ENCODE measurements around the gene TRIM59.

Gene TRIM59

DNA sequence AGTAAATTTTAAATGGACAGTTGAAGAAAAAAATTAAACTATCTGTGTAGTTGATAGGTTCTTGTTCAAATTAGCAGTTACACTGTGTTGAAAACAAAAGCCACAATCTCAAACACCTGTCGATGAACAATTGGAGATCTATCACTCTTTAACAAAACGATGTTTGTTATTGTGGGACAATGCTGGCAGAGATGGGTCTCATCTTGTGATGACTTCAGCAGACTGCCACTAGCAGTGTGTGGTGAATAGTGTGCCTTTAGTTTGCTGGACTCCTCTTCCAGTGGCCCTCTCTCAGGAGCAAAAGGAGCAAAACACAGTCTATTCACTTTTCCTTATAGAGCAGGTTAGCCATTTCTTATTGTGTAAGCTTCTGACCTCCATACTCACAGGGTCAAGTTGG is 14.7 kb upstream of the TRIM59 start:
- Histone ChIP-seq H3K36me3 (replicated peaks; ENCODE audit: low read depth, low read length) (no peaks in the 10 kb centered on the region), H3K4me1 (ENCODE audit: low read length) (no peaks in the 10 kb centered on the region)
- TF ChIP-seq, protein P1, sequence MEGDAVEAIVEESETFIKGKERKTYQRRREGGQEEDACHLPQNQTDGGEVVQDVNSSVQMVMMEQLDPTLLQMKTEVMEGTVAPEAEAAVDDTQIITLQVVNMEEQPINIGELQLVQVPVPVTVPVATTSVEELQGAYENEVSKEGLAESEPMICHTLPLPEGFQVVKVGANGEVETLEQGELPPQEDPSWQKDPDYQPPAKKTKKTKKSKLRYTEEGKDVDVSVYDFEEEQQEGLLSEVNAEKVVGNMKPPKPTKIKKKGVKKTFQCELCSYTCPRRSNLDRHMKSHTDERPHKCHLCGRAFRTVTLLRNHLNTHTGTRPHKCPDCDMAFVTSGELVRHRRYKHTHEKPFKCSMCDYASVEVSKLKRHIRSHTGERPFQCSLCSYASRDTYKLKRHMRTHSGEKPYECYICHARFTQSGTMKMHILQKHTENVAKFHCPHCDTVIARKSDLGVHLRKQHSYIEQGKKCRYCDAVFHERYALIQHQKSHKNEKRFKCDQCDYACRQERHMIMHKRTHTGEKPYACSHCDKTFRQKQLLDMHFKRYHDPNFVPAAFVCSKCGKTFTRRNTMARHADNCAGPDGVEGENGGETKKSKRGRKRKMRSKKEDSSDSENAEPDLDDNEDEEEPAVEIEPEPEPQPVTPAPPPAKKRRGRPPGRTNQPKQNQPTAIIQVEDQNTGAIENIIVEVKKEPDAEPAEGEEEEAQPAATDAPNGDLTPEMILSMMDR (IDR thresholded peaks at IDR 0.05; ENCODE audit: low read depth, low read length): no peak
- TF ChIP-seq EZH2phosphoT487 (IDR thresholded peaks at IDR 0.05; ENCODE audit: low read depth): no peak

DNA sequence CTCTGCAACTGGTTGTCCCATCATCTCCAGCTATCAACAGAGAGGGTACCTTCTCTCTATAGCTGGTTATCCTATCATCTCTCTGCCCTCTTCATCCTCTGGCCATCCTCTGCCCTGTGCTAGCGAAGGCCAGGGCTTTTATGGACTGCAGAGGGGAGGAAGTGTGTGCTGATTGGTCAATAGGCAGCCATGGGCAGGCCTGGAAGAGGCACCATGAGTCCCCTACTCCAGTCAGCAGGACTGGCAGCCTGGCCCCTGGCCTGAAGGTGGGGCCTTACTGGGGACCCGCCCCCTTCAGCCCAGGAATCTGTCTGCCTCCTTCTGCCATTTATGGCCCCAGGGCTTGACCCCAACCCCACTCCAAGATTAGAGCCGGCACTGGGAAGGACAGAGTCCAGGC is 10.4 kb upstream of the TRIM59 start:
- Histone ChIP-seq H3K4me1 (ENCODE audit: low read length) (no peaks in the 10 kb centered on the region), H3K9ac (ENCODE audit: low read length) (no peak overlapping the region), H3K79me2 (ENCODE audit: low read length) (no peaks in the 10 kb centered on the region), H2AFZ (ENCODE audit: low read depth, low read length) (no peak overlapping the region), H3K27me3 (ENCODE audit: low read depth, low read length) (no peaks in the 10 kb centered on the region), H3K4me3 (ENCODE audit: low read length) (no peak overlapping the region), H3K36me3 (replicated peaks; ENCODE audit: low read depth, low read length) (no peaks in the 10 kb centered on the region), H3K4me2 (ENCODE audit: low read length) (no peak overlapping the region), H4K20me1 (ENCODE audit: insufficient read depth, low read length) (no peaks in the 10 kb centered on the region), H3K27ac (ENCODE audit: low read length) (no peak overlapping the region), H3K9me3 (ENCODE audit: insufficient read depth, low read length) (no peaks in the 10 kb centered on the region)
- TF ChIP-seq, protein P1 (IDR thresholded peaks at IDR 0.05; ENCODE audit: low read depth, low read length): no peak
- no peak for TF ChIP-seq EZH2phosphoT487 (IDR thresholded peaks at IDR 0.05; ENCODE audit: low read depth)

More for the DNA sequence above, 14.7 kb upstream of the TRIM59 start:
- no peaks in the 10 kb centered on the region for H4K20me1 ChIP-seq (ENCODE audit: insufficient read depth, low read length)
- no peak overlapping the region for H3K27ac ChIP-seq (ENCODE audit: low read length)
- H3K79me2 ChIP-seq (ENCODE audit: low read length): no peaks in the 10 kb centered on the region
- H3K9me3 ChIP-seq (ENCODE audit: insufficient read depth, low read length): no peaks in the 10 kb centered on the region
- H3K9ac ChIP-seq (ENCODE audit: low read length): no peak overlapping the region
- H3K4me3 ChIP-seq (ENCODE audit: low read length): no peak overlapping the region
- no peak overlapping the region for H2AFZ ChIP-seq (ENCODE audit: low read depth, low read length)
- no peak overlapping the region for H3K4me2 ChIP-seq (ENCODE audit: low read length)
- H3K27me3 ChIP-seq (ENCODE audit: low read depth, low read length): no peaks in the 10 kb centered on the region

DNA sequence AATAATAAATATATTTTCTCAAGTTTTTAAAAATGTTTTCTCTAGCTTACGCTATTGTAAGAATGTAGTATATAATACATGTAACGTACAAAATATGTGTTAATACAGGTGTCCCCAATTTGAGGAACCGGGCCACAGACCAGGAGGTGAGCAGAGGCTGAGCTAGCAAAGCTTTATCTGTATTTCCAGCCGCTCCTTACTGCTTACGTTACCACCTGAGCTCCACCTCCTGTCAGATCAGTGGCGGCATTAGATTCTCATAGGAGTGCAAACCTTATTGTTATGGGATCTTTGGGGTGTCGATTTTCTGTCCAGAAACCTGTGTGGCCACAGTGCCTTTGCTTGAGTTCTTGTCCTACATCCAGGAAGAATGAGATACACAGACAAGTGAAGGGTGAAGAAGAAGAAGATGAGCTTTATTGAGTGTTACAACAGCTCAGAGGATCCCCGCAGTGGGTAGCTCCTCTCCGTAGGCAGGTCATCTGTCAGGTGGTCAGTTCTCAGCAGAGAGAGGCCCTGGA is 9.9 kb upstream of the TRIM59 start:
- Histone ChIP-seq H3K79me2 (ENCODE audit: low read length) (no peaks in the 10 kb centered on the region), H3K36me3 (replicated peaks; ENCODE audit: low read depth, low read length) (no peaks in the 10 kb centered on the region), H4K20me1 (ENCODE audit: insufficient read depth, low read length) (no peaks in the 10 kb centered on the region), H3K27me3 (ENCODE audit: low read depth, low read length) (no peaks in the 10 kb centered on the region), H3K4me2 (ENCODE audit: low read length) (no peak overlapping the region), H3K9me3 (ENCODE audit: insufficient read depth, low read length) (no peaks in the 10 kb centered on the region), H3K4me1 (ENCODE audit: low read length) (no peaks in the 10 kb centered on the region), H3K9ac (ENCODE audit: low read length) (no peak overlapping the region), H2AFZ (ENCODE audit: low read depth, low read length) (no peak overlapping the region), H3K4me3 (ENCODE audit: low read length) (no peak overlapping the region), H3K27ac (ENCODE audit: low read length) (no peak overlapping the region)
- TF ChIP-seq EZH2phosphoT487 (IDR thresholded peaks at IDR 0.05; ENCODE audit: low read depth): no peak
- TF ChIP-seq, protein P1 (IDR thresholded peaks at IDR 0.05; ENCODE audit: low read depth, low read length): no peak

DNA sequence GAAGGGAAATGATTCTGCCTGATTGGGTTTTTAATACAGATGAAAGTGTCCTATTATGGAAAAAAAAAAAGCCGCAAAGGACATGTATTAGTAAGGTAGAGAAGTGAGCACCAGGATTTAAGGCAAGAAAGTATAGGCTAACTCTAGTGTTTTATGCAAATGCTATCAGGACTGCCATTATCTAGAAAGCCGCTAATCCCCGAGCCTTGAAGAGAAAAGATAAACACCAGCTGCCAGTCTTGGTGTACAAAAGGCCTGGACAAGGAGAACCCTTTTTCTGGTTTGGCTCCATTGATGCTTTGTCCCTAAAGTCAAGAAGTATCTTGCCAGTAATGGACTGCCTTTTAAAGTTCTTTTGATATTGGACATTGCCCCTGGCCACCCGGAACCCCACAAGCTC is 8.6 kb upstream of the TRIM59 start:
- H3K4me1 ChIP-seq (ENCODE audit: low read length): no peaks in the 10 kb centered on the region
- H3K9me3 ChIP-seq (ENCODE audit: insufficient read depth, low read length): no peaks in the 10 kb centered on the region
- H3K79me2 ChIP-seq (ENCODE audit: low read length): no peaks in the 10 kb centered on the region
- H3K4me2 ChIP-seq (ENCODE audit: low read length): no peak overlapping the region
- no peak overlapping the region for H3K4me3 ChIP-seq (ENCODE audit: low read length)
- H4K20me1 ChIP-seq (ENCODE audit: insufficient read depth, low read length): no peaks in the 10 kb centered on the region
- no peak overlapping the region for H2AFZ ChIP-seq (ENCODE audit: low read depth, low read length)
- no peak overlapping the region for H3K27ac ChIP-seq (ENCODE audit: low read length)
- H3K27me3 ChIP-seq (ENCODE audit: low read depth, low read length): no peaks in the 10 kb centered on the region
- no peaks in the 10 kb centered on the region for H3K36me3 ChIP-seq (replicated peaks; ENCODE audit: low read depth, low read length)
- TF ChIP-seq, protein P1 (IDR thresholded peaks at IDR 0.05; ENCODE audit: low read depth, low read length): no peak
- no peak for TF ChIP-seq EZH2phosphoT487 (IDR thresholded peaks at IDR 0.05; ENCODE audit: low read depth)
- H3K9ac ChIP-seq (ENCODE audit: low read length): no peak overlapping the region

Data from OCI-LY3 (cell line).